ENCODE results near the gene PPFIA3. TPM values are rescaled to one million over a fixed set of nuclear protein-coding genes. Genes with fewer than 3 reads are reported as not detected.
"Not testable (repeated sequence)": the region's sequence is repeated elsewhere in the genome, so short reads cannot be mapped to it uniquely, and the experiment has no call there.

Gene PPFIA3
- total RNA-seq, 1 donor from 2014 or later = 3.3 TPM

DNA sequence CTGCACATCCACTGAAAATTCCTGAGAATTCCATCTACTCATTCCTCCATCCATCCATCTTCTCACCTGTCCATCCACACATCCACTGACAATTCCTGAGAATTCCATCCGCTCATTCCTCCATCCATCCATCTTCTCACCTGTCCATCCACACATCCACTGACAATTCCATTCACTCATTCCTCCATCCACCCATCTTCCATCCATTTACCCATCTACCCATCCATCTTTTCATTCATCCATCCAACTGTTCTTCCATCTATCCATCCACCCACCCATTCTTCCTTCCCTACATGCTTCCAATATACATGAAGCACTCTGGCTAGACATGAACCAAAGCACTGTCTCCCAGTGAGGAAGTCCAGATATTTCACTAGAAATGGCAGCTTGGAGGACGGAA lies 53.9 kb downstream of the PPFIA3 start:
- TF ChIP-seq, protein P1, sequence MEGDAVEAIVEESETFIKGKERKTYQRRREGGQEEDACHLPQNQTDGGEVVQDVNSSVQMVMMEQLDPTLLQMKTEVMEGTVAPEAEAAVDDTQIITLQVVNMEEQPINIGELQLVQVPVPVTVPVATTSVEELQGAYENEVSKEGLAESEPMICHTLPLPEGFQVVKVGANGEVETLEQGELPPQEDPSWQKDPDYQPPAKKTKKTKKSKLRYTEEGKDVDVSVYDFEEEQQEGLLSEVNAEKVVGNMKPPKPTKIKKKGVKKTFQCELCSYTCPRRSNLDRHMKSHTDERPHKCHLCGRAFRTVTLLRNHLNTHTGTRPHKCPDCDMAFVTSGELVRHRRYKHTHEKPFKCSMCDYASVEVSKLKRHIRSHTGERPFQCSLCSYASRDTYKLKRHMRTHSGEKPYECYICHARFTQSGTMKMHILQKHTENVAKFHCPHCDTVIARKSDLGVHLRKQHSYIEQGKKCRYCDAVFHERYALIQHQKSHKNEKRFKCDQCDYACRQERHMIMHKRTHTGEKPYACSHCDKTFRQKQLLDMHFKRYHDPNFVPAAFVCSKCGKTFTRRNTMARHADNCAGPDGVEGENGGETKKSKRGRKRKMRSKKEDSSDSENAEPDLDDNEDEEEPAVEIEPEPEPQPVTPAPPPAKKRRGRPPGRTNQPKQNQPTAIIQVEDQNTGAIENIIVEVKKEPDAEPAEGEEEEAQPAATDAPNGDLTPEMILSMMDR (conservative IDR thresholded peaks at IDR 0.05; ENCODE audit: low read depth, low read length) = no peak

DNA sequence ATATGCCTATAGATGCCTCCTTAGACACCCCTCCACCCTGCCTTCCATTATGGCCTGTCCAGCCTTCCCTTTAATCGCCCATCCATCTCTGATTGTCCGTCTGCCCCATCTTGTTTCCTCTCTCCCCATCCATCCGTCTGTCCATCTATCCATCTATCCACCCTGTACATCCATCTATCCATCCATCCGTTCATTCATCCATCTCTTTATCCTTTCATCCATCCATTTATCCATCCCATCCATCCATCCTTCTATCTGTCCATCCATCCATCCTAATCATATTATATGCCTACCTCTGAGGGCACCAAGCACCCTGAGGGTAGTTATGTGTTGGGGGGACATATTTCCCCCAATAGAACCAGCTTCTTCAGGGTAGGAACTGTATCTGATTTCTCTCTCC lies 61.3 kb downstream of the PPFIA3 start:
- no peak overlapping the region for H3K4me3 ChIP-seq (ENCODE audit: low read depth, low read length)
- no peak for DNase-seq (ENCODE audit: low read depth)
- TF ChIP-seq, protein P1 (conservative IDR thresholded peaks at IDR 0.05; ENCODE audit: low read depth, low read length) = no peak

More for the DNA sequence above, 53.9 kb downstream of the PPFIA3 start:
- H3K4me3 ChIP-seq (ENCODE audit: low read depth, low read length) = no peak overlapping the region
- DNase-seq (ENCODE audit: low read depth) = no peak

DNA sequence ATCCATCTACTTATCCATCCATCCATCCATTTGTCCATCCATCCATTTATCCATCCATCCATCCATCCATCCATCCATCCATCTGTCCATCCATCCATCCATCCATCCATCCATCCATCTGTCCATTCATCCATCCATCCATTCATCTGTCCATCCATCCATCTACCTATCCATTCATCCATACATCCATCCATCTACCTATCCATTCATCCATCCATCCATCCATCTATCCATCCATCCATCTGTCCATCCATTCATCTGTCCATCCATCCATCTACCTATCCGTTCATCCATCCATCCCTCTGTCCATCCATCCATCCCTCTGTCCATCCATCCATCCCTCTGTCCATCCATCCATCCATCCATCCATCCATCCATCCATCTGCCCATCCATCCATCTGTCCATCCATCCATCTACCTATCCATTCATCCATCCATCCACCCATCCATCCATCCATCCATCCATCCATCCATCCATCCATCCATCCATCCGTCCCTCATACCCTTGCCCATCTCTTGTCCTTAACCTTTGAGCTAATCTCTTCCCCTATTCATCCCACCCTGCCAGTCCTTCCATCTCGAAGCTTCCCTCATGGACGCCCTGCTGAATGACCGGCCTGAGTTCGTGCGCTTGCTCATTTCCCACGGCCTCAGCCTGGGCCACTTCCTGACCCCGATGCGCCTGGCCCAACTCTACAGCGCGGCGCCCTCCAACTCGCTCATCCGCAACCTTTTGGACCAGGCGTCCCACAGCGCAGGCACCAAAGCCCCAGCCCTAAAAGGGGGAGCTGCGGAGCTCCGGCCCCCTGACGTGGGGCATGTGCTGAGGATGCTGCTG lies 62.9 kb downstream of the PPFIA3 start:
- H3K4me3 ChIP-seq (ENCODE audit: low read depth, low read length); DNase-seq (ENCODE audit: low read depth): not testable (repeated sequence)

DNA sequence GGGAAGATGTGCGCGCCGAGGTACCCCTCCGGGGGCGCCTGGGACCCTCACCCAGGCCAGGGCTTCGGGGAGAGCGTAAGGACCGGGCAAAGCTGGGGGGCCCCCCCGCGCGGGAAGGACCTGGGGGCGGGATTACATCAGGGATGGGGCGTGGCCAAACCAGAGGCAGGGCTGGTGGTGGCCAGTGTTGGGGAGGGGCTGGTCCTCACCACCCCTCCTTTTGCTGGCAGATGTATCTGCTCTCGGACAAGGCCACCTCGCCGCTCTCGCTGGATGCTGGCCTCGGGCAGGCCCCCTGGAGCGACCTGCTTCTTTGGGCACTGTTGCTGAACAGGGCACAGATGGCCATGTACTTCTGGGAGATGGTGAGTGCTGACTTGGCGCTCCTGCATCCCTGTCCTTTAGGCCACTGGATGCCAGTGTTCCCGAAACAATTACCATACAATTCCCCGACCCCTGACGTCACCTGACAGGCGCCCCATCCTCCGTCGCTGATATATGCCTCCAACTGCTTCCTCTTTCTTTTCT lies 63.6 kb downstream of the PPFIA3 start:
- TF ChIP-seq, protein P1 (conservative IDR thresholded peaks at IDR 0.05; ENCODE audit: low read depth, low read length) = no peak
- DNase-seq (ENCODE audit: low read depth) = no peak
- H3K4me3 ChIP-seq (ENCODE audit: low read depth, low read length) = no peak overlapping the region

DNA sequence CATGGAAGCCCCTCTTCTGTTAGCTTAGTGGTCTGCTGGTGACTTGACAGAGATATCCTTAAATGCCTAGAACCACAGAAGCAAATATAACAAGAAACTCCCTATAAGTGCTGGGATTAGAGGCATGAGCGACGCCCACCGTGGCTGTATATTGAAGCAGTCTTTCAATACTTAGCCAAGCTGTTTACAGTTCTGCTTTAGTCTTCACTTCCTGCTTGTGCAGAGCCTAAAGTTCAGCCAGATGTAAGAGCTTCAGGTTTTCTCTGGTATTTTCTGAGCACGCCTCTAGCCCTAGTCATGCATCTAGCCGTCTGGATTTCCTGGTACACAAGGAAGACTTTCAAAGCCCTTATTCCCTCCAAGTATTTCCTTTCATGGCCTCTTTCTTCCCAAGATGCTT lies 66.8 kb downstream of the PPFIA3 start:
- TF ChIP-seq, protein P1 (conservative IDR thresholded peaks at IDR 0.05; ENCODE audit: low read depth, low read length) = no peak
- DNase-seq (ENCODE audit: low read depth) = no peak
- no peak overlapping the region for H3K4me3 ChIP-seq (ENCODE audit: low read depth, low read length)

DNA sequence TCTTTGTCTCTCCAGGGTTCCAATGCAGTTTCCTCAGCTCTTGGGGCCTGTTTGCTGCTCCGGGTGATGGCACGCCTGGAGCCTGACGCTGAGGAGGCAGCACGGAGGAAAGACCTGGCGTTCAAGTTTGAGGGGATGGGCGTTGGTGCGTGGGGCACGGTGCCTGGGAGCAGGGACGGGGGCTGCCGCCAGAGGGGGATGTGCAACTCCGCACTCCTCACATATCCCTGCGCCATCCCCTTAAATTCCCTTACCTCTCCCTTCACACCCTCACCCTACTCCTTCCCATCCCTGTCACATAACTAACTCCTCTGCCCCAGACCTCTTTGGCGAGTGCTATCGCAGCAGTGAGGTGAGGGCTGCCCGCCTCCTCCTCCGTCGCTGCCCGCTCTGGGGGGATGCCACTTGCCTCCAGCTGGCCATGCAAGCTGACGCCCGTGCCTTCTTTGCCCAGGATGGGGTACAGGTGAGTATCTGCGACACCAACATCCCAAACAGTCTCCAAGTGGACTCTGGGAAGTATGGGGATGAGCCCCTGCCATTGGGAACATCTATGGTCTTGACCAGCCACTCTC lies 69.4 kb downstream of the PPFIA3 start:
- H3K4me3 ChIP-seq (ENCODE audit: low read depth, low read length) = no peak overlapping the region
- TF ChIP-seq, protein P1 (conservative IDR thresholded peaks at IDR 0.05; ENCODE audit: low read depth, low read length) = no peak
- DNase-seq (ENCODE audit: low read depth) = no peak

DNA sequence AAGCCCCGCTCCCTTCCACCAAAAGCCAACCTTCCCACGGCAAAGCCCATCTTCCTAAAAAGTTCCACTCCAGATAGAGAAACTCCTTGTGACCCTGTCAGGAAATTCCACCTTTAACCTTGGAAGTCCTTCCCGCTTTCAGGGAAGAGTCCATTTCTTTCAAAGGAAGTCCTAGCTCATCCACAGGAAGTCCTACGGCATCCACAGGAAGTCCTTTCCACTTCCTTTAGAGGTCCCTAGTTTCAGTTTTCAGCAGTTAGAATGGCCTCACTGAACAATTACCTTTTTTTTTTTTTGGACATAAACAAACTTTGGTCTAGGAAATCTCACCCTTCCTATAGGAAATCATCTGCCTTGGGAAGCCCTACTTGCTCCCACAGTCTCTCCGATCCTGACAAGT lies 69.9 kb downstream of the PPFIA3 start:
- TF ChIP-seq, protein P1 (conservative IDR thresholded peaks at IDR 0.05; ENCODE audit: low read depth, low read length) = no peak
- no peak for DNase-seq (ENCODE audit: low read depth)
- H3K4me3 ChIP-seq (ENCODE audit: low read depth, low read length) = no peak overlapping the region
